COR-L47 (cell line): ENCODE data around the gene KLC1.
A peak's percentile ranks its signal among the peaks of the same experiment; 100 is the strongest.
"Not testable (repeated sequence)": the region's sequence is repeated elsewhere in the genome, so short reads cannot be mapped to it uniquely, and the experiment has no call there.

ENCODE experiments used
- DNase-seq: peaks from one replicate; lab custom pipeline; 2025; lab: John Stamatoyannopoulos, UW

Gene KLC1

DNA sequence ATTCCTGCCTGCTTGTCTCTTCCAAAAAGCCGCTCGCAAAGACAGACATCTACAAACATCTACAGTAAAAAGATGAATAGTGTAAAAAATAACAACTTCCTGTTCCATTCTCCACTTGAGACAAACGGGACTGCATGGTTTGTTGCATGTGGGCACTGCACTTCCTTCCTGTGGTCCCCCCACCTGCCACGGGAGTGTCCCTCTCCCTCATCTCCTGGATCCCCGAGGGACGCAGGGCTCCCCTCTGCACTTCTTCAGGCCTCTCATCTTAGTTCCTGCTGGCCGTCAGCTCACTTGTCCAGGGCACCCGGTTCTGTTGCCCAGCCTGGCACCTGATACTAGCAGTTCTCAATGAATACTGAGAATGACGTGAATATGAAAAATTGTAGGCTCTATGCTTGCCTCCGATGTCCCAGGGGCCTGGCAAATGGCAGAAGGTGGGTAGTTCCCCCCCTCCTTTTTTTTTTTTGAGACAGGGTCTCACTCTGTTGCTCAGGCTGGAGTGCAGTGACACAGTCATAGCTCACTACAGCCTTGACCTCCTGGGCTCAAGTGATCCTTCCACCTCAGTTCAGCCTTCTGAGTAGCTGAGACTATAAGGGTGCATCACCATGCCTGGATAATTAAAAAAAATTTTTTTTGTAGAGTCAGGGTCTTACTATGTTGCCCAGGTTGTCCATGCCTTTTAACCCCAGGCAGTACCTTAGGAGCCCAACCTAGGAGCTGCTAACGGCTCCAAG lies 3.5 kb upstream of the KLC1 start:
- no peak for DNase-seq

DNA sequence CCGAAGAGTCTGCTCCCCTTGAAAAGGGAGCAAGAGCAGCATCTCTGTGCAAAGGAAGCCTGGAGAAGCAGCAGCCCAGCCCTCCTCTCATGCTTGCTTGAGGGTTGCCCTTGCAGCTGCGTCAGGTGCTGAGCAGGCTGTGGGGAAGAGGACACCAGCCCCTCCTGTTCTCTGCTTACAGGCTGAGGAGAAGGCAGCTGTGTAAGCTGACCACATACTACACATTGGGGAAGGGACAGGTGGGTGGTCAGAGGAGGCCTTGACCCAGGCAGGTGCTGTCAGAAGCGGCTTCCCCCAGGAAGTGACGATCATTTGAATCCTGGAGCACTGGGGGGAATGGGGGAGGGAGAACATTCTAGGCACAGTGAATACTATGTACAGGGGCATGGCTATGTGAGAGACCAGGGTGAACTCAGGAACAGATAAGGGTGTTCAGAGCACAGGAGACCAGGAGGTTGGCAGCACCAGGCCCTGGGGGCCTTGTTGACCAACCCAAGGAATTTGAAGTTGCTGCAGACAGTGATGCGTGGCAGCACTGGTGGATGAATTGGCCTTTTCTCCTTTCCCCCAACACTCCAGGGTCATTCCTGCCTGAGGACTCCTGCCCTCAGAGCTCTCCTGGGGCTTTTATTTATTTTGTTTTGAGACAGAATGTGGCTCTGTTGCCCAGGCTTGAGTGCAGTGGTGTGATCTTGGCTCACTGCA lies 2.7 kb upstream of the KLC1 start:
- DNase-seq, result peak; percentile 38

DNA sequence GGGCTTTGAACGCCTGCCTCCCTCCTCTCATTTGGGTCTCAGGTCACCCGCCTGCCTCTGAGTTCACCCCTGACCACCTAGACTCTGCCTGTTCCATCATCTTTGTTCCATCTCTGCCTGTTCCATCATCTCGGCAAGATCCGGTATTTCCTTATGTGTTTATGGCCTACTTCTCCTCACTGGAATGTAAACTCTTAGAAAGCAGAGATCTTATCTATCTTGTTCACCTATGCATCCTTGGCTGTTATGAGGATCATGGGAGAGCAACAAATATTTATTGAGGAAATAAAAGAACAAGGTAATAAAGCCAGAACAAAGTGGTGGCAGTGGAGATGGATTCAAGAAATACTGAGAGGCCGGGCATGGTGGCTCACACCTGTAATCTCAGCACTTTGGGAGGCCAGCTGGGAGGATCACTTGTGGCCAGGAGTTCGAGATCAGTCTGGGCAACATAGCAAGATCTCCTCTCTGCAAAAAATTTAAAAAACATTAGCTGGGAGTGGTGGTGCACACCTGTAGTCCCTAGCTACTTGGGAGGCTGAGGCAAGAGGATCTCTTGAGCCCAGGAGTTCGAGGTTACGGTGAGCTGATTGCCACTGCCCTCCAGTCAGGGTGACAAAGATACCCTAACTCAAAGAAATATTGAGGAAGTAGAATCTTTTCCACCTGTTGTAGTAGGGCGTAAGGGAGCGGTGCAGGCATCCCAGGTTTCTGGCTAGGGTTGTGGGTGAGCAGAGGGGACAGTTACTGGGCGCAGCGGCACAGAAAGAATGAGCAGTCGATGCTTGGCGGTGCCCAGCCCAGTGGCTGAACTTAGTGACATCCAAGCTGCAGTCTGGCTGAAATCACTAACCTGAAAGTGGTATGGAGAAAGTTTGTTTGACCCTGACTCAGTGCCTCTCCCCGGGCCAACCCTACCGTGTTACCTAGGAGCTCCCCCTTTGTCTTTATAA lies 1.7 kb upstream of the KLC1 start:
- DNase-seq, result no peak

DNA sequence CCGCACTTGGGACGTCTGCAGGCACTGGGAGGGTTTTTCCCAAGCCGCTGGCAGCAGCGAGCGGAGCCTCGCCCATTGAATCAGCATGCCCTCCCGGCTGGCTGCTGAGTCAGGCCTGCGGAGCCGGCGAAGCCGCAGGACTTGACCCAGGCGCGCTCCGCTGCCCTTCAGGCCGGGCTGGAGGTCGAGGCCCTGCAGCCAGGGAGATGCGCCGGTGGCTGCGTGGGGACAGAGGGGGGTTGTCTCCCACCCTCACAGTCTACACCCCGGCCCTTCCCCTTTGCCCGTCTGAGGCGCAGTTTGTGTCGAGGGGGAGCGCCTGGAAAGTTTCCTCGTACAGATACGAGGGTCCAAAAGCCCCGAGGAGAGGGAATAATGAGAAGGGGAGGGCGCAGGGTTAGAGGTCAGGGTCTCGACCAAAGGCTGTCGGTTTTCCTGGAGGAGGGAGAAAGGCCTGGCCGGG lies 759 bp upstream of the KLC1 start:
- DNase-seq, result no peak

DNA sequence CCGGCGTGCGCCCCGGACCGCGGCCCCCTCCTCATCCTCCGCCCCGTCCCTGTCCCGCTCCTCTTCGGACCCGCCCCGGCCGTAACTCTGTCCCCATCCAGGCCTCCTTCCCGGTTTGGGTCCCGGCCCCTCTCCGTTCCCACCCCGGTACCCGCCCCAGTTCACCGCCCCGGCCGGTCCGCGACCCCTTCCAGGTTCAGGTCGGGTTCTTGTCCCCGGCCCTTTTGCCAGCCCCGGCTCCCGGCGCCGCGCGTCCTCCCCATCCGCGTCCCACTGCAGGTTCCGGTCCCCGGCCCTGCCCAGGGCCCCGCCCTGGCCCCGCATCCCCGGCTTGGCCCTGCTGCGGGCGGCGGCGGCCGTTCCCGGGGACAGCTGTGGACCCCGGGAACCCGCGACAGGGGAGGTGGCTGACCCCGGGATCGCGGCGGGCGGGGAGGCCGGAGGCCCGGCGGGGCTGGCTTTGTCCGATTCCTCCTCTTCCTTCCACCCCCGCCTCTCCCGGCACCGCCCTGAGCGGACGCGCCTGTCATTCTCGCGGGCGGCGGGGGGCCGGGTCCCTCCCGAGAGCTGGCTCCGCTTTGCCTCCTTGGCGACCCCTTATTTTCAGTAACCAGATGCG lies 601 bp downstream of the KLC1 start:
- DNase-seq, result peak; percentile 58

DNA sequence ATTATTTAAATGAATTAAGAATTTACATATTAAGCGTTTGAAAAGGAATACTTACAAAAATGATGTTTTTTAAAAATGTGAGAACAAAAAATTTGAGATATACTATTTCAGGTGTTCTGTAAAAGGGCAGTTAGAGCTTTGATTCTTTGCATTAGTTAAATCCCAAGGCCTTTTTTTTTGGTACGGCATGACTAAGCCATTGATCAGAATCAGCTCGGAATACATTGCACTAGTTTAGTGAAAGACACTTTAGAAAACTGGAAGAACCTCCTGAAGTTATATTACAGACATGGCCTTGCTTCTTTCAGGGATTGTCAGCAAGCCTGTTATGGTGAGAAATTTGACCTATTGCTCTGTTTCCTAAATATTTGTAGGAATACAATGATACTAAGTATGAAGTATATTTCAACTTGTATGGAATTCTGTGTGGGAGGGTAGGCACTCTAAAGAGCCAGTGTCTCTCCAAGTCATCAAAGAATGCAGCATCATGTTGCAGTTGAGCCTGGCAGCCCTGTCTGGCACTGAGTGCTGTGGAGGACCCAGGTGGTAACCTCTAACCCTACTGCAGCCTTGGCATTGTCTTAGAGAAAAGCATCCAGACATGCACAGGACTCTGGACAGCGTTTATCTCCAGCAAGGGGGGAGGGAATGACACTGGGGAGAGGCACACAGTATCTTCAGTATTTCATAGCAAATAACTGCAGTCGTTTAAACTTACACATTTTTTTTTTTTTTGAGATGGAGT lies 1.5 kb downstream of the KLC1 start:
- DNase-seq, result no peak

DNA sequence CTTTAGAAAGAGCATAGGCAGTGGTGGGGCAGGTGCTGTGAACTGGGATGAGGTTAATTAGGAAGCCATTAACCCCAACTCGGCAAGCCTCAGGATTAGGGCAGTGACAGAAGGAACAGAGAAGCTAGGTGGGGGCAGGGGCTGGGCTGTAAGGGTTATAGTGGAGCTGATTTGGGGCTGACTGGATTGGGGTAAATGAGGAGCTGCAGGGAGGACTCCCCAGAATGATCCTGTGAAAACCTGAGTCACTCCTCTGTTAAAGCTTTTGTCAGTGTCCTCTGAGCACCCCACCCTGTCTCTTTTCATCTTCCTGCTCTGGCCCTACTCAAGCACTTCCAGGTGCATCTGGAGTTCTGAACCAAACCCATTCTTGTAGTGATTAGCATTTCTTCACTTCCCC lies 4.4 kb downstream of the KLC1 start:
- no peak for DNase-seq

DNA sequence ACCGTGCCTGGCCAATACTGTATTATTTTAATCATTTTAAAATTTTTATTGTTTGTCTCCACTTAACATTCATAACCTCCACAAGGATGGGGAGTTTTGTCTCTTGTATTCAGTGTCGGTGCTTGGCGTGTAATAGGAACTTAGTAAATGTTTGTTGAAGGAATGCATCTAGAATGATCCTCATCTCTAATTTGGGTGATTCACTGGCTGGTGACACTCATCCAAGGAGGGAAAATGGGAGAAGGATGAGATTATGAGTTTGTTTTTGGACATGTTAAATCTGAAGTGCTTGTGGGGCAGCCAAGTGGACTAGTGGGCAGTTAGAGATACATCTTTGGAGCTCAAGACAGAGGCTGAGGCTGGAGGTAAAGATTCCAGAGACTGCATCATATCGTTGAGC lies 5.1 kb downstream of the KLC1 start:
- no peak for DNase-seq

DNA sequence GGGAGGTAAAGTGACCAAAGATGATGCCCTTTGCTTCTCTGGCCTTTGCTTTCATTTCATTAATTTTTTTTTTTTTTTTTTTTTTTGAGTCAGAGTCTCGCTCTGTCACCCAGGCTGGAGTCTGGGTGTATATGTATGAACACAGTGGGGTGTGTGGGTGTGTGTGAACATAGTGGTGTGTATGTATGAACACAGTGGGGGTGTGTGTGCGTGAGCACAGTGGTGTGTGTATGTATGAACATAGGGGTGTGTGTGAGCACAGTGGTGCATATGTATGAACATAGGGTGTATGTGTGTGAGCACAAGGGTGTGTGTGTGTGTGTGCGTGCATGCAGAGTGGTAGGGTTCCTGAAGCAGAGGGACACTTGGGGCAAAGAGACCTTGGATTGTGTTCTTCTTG lies 9.6 kb downstream of the KLC1 start:
- DNase-seq, result no peak

DNA sequence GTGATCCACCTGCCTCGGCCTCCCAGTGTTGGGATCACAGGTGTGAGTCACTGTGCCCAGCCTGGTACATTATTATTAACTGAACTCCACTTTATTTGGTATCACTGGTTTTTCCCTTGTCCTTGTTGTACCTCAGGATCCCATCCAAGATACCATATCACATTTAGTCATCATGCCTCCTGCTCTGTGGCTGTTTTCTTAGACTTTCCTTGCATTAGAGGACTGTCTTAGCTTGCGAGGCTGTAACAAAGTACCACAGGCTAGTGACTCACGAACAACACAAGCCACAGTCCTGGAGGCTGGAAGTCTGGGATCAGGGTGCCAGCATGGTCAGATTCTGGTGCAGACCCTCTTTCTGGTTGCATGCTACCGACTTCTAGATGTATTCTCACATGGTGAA lies 12.2 kb downstream of the KLC1 start:
- no peak for DNase-seq

DNA sequence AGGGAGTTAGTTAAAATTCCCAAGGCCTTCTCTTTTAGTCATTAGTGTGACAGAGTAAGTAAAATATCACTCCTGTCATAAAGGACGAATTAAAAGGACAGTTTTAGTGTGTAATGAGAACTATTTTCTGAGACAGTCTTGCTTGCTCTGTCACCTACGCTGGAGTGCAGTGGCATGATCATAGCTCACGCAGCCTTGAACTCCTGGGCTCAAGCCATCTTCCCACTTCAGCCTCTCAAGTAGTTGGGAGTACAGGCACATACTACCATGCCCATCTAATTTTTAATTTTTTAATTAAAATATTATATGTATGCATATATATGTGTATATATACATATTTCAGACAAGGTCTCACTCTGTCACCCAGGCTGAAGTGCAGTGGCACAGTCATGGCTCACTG lies 17.2 kb downstream of the KLC1 start:
- no peak for DNase-seq

DNA sequence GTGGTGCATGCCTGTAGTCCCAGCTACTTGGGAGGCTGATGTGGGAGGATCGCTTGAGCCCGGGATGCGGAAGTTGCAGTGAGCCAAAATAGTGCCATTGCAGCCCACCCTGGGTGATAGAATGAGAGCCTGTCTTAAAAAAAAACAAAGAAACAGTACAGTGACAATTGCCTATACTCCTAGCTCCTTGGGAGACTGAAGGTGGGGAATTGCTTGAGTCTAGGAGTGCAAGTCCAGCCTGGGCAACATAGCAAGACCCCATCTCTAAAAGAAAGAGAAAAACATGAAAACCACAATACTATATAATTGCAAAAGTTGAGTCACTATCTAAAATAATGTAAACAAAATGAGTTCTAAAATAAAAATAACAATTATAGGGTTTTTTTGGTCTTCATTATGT lies 20.0 kb downstream of the KLC1 start:
- DNase-seq, result no peak

DNA sequence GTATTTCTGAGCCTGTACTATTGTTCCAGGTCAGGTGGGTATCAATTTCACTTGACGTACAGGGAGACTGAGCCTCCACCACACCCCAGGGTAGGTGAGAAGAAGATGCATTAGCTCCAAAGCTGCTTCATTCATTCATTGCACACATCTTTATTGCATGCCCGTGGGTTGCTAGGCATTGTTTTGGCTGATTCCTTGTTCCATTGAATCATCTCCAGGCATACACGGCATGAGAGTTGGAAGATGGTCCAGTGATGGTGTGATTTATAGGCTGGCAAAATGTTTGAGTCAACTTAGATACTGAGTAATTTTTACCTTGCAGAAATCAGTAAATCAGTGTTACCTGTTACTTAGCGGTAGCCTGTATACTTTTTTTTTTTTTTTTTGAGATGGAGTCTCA lies 21.2 kb downstream of the KLC1 start:
- DNase-seq, result no peak

DNA sequence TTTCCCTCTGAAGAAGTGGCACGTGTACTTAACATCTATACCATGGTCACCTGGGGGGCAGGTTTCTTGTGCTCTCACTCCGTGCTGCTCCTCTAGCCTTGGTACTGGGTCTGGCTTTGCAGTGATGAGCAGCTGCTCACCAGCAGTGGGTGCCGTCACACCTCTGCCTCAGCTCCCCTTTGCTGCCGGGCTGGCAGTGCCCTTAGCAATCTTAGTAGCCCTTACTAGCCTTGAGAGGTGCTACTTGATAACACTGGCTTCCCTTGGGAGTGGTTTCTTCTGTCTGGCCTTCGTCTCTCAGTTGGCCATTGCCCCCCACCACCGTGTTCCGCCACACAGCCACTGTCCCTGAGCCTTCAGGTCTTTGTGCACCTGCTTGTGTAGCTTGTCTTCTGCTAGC lies 22.6 kb downstream of the KLC1 start:
- no peak for DNase-seq

DNA sequence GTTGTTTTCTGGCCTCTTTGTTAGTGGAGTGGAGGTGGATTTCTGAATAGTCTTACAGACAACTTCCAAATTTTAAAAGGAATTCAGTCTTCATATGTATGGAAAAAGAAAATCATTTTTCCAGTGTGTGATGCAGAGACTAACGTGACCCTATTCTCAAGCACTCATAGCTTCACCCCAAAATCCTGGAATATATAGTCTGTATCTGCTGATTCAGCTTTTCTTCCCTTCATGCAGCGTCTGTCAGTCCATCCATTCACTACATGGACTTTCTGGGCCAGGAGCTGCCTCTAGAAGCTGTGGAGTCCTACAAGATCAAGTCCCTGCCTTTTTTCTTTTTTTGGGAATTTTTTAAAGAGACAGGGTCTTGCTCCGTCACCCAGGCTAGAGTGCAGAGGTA lies 23.8 kb downstream of the KLC1 start:
- DNase-seq, result no peak

DNA sequence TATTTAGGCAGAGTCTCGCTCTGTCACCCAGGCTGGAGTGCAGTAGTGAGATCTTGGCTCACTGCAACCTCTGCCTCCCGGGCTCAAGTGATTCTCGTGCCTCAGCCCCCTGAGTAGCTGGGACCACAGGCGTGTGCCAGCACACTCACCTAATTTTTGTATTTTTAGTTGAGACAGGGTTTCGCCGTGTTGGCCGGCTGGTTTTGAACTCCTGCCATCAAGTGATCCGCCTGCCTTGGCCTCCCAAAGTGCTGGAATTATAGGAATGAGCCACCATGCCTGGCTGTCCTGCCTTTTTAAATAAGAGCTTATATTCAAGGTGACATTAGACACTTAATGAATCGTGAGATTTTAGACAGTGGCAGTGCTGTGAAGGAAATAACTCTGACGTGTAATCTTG lies 24.3 kb downstream of the KLC1 start:
- DNase-seq, result not testable (repeated sequence)

DNA sequence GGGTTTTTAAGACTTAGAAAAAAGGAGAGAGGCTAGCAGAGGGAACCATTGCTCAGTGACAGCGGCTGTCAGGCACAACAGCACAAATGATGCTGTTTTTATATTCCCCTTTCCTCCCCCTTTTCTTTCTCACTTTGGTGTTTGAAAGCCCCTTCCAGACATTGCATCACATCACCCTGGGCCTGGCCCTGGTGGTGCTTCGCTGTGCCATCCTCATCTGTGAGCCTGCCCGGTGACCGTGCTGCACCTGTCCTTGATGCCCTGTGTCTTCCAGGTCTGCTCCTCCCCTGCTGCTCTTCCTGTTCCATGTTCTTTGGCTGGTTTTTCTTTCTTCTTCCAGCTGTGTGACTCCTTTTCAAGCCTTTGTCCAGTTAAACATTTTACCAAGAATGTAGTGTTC lies 24.8 kb downstream of the KLC1 start:
- no peak for DNase-seq

DNA sequence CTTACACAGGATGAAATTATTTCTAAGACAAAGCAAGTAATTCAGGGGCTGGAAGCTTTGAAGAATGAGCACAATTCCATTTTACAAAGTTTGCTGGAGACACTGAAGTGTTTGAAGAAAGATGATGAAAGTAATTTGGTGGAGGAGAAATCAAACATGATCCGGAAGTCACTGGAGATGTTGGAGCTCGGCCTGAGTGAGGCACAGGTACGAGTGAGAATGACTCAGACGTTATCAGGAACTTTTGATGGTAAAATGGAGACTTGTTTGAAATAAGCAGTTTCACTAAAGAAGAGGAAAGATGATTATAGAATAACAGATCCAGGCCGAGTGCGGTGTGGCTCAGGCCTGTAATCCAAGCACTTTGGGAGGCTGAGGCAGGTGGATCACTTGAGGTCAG lies 25.6 kb downstream of the KLC1 start:
- DNase-seq, result no peak

DNA sequence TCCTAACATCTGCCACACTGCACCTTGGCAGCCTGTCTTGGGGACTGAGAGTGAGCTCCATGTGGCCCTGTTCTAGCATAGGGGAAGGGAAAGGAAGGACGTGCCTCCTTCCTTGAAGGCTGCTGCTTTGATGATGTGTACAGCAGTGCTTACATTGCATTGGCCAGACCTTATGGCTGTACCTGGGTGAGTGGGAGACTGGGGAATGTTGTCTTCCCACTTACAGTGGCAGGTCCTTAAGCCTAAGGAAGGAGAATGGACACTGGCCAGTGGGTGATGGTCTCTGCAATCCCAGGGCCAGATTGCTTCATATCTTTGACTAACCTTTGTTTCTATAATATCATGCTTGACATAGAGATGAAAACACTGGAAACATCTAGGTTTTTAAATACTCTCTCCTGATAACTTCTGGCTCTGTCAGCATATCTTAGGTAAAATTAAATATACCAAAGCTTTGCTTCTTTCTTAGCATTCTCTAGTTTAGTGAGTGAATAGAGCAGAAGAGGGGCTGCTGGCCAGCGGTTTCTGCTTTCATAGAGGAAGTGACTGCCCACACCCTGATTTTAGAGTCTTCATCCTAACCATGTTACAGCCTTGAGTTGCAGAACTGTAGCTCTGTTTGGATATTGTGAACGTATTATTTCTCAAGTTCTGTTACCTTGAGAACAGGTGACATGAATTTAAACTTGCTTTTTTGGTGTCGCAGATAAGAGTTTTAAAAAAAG lies 27.2 kb downstream of the KLC1 start:
- no peak for DNase-seq

DNA sequence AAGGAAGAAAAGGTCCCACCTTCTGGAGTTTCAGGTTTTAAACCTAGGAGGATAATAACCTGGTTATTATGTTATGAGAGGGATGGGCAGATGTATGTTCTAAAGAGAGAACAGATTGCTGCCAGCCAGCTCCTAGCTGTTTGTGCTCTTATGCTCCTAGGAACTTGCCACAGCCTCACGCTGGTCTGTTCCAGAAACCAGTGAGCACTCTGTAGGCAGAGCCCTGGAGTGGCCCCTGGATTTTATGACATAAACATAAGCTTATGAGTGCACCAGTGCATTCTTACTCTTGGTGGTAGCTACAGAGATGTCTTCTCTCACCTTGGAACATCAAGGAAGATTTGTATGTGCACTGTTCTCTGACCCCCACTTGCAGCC lies 27.7 kb downstream of the KLC1 start:
- no peak for DNase-seq

DNA sequence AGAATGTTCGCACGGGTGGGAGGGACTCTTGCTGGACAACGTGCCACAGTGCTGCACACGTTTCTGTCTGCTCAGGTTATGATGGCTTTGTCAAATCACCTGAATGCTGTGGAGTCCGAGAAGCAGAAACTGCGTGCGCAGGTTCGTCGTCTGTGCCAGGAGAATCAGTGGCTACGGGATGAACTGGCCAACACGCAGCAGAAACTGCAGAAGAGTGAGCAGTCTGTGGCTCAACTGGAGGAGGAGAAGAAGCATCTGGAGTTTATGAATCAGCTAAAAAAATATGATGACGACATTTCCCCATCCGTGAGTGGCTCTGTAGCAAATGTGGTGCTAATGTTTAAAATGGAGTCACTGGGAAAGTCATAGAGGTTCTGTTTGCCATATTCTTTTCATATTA lies 28.5 kb downstream of the KLC1 start:
- DNase-seq, result no peak
